ENCODE measurements around the gene LYZL2. TPM values are rescaled to one million over a fixed set of nuclear protein-coding genes. Genes with fewer than 3 reads are reported as not detected.
"Not testable (repeated sequence)": the region's sequence is repeated elsewhere in the genome, so short reads cannot be mapped to it uniquely, and the experiment has no call there.

The LYZL2 gene
- total and polyA plus RNA-seq, 7 donors = not detected

DNA sequence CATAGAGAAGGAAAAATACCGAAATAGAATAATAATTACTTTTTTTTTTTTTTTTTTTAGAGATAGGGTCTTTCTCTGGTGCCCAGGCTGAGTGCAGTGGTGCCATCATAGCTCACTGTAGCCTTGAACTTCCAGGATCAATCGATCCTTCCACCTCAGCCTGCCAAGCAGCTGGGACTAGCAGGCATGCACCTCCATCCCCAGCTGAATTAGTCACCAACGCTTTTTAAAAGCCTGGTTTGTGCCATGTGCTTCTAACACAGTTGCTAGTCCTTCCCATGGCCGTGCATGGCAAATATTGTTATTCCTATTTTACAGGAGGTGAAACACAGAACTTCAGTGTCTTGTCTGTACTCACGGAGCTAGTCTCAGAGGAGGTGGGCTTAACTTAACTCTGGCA, 23.2 kb downstream of the LYZL2 start:
- TF ChIP-seq POLR2AphosphoS5 (IDR thresholded peaks at IDR 0.05) (no peak), EP300 (IDR thresholded peaks at IDR 0.05) (no peak), POLR2A (IDR thresholded peaks at IDR 0.05) (no peak)
- TF ChIP-seq, protein P1, sequence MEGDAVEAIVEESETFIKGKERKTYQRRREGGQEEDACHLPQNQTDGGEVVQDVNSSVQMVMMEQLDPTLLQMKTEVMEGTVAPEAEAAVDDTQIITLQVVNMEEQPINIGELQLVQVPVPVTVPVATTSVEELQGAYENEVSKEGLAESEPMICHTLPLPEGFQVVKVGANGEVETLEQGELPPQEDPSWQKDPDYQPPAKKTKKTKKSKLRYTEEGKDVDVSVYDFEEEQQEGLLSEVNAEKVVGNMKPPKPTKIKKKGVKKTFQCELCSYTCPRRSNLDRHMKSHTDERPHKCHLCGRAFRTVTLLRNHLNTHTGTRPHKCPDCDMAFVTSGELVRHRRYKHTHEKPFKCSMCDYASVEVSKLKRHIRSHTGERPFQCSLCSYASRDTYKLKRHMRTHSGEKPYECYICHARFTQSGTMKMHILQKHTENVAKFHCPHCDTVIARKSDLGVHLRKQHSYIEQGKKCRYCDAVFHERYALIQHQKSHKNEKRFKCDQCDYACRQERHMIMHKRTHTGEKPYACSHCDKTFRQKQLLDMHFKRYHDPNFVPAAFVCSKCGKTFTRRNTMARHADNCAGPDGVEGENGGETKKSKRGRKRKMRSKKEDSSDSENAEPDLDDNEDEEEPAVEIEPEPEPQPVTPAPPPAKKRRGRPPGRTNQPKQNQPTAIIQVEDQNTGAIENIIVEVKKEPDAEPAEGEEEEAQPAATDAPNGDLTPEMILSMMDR (IDR thresholded peaks at IDR 0.05) = no peak
- Histone ChIP-seq H3K27me3 (no peaks in the 10 kb centered on the region), H3K4me1 (peaks cover 0 to 13% (median 5%) of the 10 kb centered on the region in 4 donors), H3K36me3 (no peaks in the 10 kb centered on the region), H3K27ac (no peak overlapping the region), H3K4me3 (no peak overlapping the region), H3K9me3 (no peaks in the 10 kb centered on the region)
- intact Hi-C loops (cut with DNase I) = no loop called here
- DNase-seq = no peak
- WGBS, 2 donors = 38 to 67% methylated on average over 5 of the region's 5 CpGs

DNA sequence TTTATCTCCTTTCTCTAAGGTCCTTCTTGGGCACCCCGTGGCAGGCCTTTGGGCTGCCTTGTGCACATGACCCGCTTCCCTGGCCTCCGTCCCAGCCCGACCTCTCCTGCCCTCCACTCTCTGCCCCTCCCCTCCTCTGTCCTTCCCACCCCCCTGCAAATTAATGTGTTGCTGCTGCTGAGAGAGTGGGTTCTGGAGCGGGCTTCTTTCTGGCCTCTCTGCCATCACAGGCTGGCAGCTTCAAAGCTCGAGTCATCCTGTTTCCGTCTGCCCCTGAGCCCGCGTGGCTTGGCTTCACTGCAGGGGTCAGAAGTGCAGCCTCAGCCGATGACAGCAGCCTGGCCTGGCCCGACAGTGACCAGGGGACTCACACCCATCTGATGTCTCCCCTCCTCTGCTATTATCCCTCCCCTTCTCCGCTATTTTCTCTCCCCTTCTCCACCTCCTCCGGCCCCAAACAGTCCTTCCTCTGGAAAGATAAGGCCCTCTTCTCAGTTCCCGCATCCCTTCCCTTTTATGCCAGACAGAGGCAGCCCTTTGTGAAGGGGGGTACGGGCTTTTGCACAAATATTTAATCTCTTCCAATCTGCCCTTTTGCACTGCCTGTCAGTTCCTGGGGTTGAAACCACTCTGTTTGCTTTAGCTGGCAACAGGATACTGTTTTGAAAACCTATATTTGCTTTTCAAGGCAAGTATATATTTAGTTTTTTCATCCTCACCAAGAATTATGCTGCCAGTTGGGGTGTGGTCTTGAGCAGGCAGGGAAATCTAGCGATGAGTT, 24.0 kb downstream of the LYZL2 start:
- intact Hi-C loops (cut with DNase I); H3K4me3 ChIP-seq; DNase-seq; H3K36me3 ChIP-seq; H3K27me3 ChIP-seq; H3K9me3 ChIP-seq; H3K27ac ChIP-seq: not testable (repeated sequence)
- H3K4me1 ChIP-seq = peaks cover 0 to 13% (median 5%) of the 10 kb centered on the region in 4 donors
- WGBS, 2 donors = 24 to 37% methylated on average over 15 to 16 of the region's 16 CpGs

DNA sequence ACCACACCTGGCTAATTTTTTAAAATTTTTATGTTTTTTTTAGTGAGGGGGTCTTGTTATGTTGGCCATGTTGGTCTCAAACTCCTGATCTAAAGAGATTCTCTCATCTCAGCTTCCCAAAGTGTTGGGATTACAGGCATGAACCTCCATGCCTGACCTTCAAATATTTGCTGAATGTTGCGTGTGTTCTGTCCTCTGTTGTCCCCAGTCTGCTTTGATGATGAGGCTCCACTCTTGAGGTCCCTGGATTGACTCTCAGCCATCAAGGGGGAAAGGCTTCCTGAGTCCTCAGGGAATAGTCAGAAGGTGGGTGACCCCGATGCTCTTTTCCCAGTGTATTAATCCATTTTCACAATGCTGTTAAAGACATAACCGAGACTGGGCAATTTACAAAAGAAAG, 26.0 kb downstream of the LYZL2 start:
- intact Hi-C loops (cut with DNase I) = no loop called here
- 97 to 98% methylated on average over 3 of the region's 3 CpGs for WGBS, 2 donors
- TF ChIP-seq POLR2AphosphoS5 (IDR thresholded peaks at IDR 0.05) (no peak), POLR2A (IDR thresholded peaks at IDR 0.05) (no peak), EP300 (IDR thresholded peaks at IDR 0.05) (no peak)
- TF ChIP-seq, protein P1 (IDR thresholded peaks at IDR 0.05) = no peak

DNA sequence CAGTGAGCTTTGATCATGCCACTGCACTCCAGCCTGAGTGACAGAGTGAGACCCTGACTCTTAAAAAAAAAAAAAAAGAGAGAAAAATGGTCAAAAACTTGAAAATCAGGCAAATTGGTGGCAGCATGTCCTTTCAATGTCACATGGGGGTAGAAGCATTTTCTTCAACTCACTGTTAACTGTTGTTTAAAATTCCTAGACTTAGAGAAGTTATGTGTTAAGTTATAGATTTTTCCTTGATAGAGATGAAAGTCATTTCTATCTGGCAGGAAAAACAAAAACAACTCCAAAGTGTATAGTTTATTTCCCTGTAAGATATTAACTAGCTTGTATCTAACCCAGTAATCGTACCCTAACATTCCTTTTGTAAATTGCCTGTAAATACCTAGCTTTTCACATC, 26.8 kb downstream of the LYZL2 start:
- Histone ChIP-seq H3K27me3 (no peaks in the 10 kb centered on the region), H3K27ac (no peak overlapping the region), H3K4me3 (no peak overlapping the region), H3K4me1 (peaks cover 0 to 13% (median 5%) of the 10 kb centered on the region in 4 donors), H3K36me3 (no peaks in the 10 kb centered on the region), H3K9me3 (no peaks in the 10 kb centered on the region)
- 40 to 45% methylated on average over 1 of the region's 1 CpG for WGBS, 2 donors
- TF ChIP-seq POLR2A (IDR thresholded peaks at IDR 0.05) (no peak), POLR2AphosphoS5 (IDR thresholded peaks at IDR 0.05) (no peak), EP300 (IDR thresholded peaks at IDR 0.05) (no peak)
- TF ChIP-seq, protein P1 (IDR thresholded peaks at IDR 0.05) = no peak
- intact Hi-C loops (cut with DNase I) = no loop called here
- no peak for DNase-seq

More for the DNA sequence above, 26.0 kb downstream of the LYZL2 start:
- H3K9me3 ChIP-seq = no peaks in the 10 kb centered on the region
- peaks cover 0 to 13% (median 5%) of the 10 kb centered on the region in 4 donors for H3K4me1 ChIP-seq
- H3K4me3 ChIP-seq = no peak overlapping the region
- DNase-seq = no peak
- no peaks in the 10 kb centered on the region for H3K36me3 ChIP-seq
- no peaks in the 10 kb centered on the region for H3K27me3 ChIP-seq
- no peak overlapping the region for H3K27ac ChIP-seq

DNA sequence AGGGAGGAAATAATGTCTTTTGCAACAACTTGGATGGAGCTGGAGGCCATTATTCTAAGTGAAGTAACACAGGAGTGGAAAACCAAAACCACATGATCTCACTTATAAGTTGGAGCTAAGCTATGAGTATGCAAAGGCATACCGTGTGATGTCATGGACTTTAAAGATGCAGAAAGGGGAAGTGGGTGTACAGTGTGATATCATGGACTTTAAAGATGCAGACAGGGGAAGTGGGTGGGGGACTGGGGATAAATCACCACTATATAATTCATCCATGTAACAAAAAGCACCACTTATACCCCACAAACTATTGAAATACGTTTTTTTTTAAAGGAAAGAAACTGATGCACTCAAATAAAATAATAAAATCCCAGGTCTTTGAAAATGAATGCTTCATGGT, 29.5 kb downstream of the LYZL2 start:
- Histone ChIP-seq H3K27ac (no peak overlapping the region), H3K4me1 (peaks cover 0 to 10% (median 2%) of the 10 kb centered on the region in 4 donors), H3K27me3 (no peaks in the 10 kb centered on the region), H3K9me3 (no peaks in the 10 kb centered on the region), H3K36me3 (no peaks in the 10 kb centered on the region), H3K4me3 (no peak overlapping the region)
- 54 to 62% methylated on average over 2 of the region's 2 CpGs for WGBS, 2 donors
- DNase-seq = no peak
- TF ChIP-seq POLR2A (IDR thresholded peaks at IDR 0.05) = no peak
- TF ChIP-seq, protein P1 (IDR thresholded peaks at IDR 0.05) = no peak
- TF ChIP-seq POLR2AphosphoS5 (IDR thresholded peaks at IDR 0.05) = no peak
- intact Hi-C loops (cut with DNase I) = no loop called here

All from sigmoid colon (tissue), 7 donors.